MM.1S (cell line): Measurements from ENCODE around the gene CSF2RB.

Experiments used
- DNase-seq: peaks from one replicate; pipeline ENCODE4 v3.0.0-alpha.2; 2015
- H2AFZ ChIP-seq: fragments of 300-600 bp; sonication (generic); 2 replicates; pipeline ENCODE4 v1.6.0; 2016; ENCODE audit warnings: antibody characterized with exemption, low read length
- H3F3A ChIP-seq: fragments of 300-600 bp; sonication (generic); 2 replicates; pipeline ENCODE4 v1.6.1; 2016; ENCODE audit warnings: mild to moderate bottlenecking, antibody characterized with exemption, low read length, moderate library complexity, mixed read lengths; ENCODE audit not compliant: insufficient read depth
- H3K27ac ChIP-seq: fragments of 300-600 bp; sonication (generic); 2 replicates; pipeline ENCODE4 v1.5.1; 2016; ENCODE audit warnings: mild to moderate bottlenecking, low read length
- H3K27me3 ChIP-seq: fragments of 300-600 bp; sonication (generic); replicated peaks from 2 replicates; pipeline ENCODE4 v1.6.0; 2016; ENCODE audit warnings: low read length; ENCODE audit not compliant: insufficient read depth
- H3K36me3 ChIP-seq: fragments of 300-600 bp; sonication (generic); replicated peaks from 2 replicates; pipeline ENCODE4 v1.6.1; 2016; ENCODE audit warnings: mild to moderate bottlenecking, low read length, mixed read lengths; ENCODE audit not compliant: insufficient read depth
- H3K4me1 ChIP-seq: fragments of 300-600 bp; sonication (generic); 2 replicates; pipeline ENCODE4 v1.6.1; 2016; ENCODE audit warnings: low read length, mixed read lengths
- H3K4me2 ChIP-seq: fragments of 300-600 bp; sonication (generic); 2 replicates; pipeline ENCODE4 v1.6.0; 2016; ENCODE audit warnings: low read depth, low read length
- H3K4me3 ChIP-seq: fragments of 300-600 bp; sonication (generic); 2 replicates; pipeline ENCODE4 v1.5.1; 2016; ENCODE audit warnings: low read length, mixed read lengths
- H3K79me2 ChIP-seq: fragments of 300-600 bp; sonication (generic); 2 replicates; pipeline ENCODE4 v1.6.1; 2016; ENCODE audit warnings: mixed run types, low read length, mixed read lengths
- H3K9ac ChIP-seq: fragments of 300-600 bp; sonication (generic); 2 replicates; pipeline ENCODE4 v1.6.1; 2016; ENCODE audit warnings: low read length, mixed read lengths
- H3K9me2 ChIP-seq: fragments of 300-600 bp; sonication (generic); replicated peaks from 2 replicates; pipeline ENCODE4 v1.6.1; 2016; ENCODE audit warnings: mild to moderate bottlenecking, low read length, mixed read lengths; ENCODE audit not compliant: insufficient read depth
- H3K9me3 ChIP-seq: fragments of 300-600 bp; sonication (generic); replicated peaks from 2 replicates; pipeline ENCODE4 v1.6.1; 2016; ENCODE audit warnings: mild to moderate bottlenecking, low read length, mixed read lengths; ENCODE audit not compliant: insufficient read depth
- H4K20me1 ChIP-seq: fragments of 300-600 bp; sonication (generic); 2 replicates; pipeline ENCODE4 v1.6.1; 2016; ENCODE audit warnings: mild to moderate bottlenecking, low read length, moderate library complexity, mixed read lengths; ENCODE audit not compliant: insufficient read depth
- EZH2 ChIP-seq: fragments of 300-600 bp; sonication (generic); optimal IDR thresholded peaks from 2 replicates; pipeline ENCODE3; 2017; ENCODE audit warnings: low read depth, mild to moderate bottlenecking, antibody characterized with exemption, low read length, mixed read lengths
- EZH2phosphoT487 ChIP-seq: fragments of 300-600 bp; sonication (generic); IDR thresholded peaks from 2 replicates; pipeline ENCODE4 v1.6.1; 2018; ENCODE audit warnings: antibody characterized with exemption, low read length
- TF ChIP-seq, protein P1 (sequence below): fragments of 300-600 bp; sonication (generic); IDR thresholded peaks from 2 replicates; pipeline ENCODE4 v1.5.1; 2016; ENCODE audit warnings: antibody characterized with exemption, low read length, mixed read lengths

CSF2RB gene

DNA sequence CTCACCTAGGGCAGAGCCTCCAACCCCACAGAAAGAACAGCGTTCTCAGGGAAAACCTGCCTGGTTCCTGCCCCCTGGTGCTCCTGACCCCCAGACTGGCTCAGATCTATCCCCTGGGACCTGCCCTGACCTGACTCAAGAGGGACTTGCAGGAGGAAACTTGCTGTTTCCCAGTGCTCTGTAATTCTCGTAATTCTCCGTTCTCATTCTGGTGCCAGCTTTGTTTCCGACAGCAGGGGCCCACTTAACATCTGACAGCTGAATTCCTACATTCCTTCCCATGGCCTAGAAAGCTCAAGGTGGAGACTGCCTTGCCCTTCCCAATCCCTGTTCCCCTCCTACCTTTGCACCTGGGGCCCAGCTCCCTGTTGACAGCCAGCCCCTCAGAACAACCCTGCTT lies 12.5 kb upstream of the CSF2RB start:
- no peaks in the 10 kb centered on the region for H3K9me2 ChIP-seq
- H3K9ac ChIP-seq: no peak overlapping the region; the same call in 1 of the 2 replicates
- peaks cover 18% of the 10 kb centered on the region for H3K4me1 ChIP-seq
- peak overlapping the region; percentile 72; the same call in 1 of the 2 replicates for H2AFZ ChIP-seq
- peaks cover 14% of the 10 kb centered on the region for H3F3A ChIP-seq
- TF ChIP-seq EZH2 (no peak), EZH2phosphoT487 (no peak)
- TF ChIP-seq, protein P1, sequence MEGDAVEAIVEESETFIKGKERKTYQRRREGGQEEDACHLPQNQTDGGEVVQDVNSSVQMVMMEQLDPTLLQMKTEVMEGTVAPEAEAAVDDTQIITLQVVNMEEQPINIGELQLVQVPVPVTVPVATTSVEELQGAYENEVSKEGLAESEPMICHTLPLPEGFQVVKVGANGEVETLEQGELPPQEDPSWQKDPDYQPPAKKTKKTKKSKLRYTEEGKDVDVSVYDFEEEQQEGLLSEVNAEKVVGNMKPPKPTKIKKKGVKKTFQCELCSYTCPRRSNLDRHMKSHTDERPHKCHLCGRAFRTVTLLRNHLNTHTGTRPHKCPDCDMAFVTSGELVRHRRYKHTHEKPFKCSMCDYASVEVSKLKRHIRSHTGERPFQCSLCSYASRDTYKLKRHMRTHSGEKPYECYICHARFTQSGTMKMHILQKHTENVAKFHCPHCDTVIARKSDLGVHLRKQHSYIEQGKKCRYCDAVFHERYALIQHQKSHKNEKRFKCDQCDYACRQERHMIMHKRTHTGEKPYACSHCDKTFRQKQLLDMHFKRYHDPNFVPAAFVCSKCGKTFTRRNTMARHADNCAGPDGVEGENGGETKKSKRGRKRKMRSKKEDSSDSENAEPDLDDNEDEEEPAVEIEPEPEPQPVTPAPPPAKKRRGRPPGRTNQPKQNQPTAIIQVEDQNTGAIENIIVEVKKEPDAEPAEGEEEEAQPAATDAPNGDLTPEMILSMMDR: no peak
- H4K20me1 ChIP-seq: no peaks in the 10 kb centered on the region
- no peaks in the 10 kb centered on the region for H3K27me3 ChIP-seq
- peak overlapping the region; percentile 68; the same call in 1 of the 2 replicates for H3K27ac ChIP-seq
- H3K9me3 ChIP-seq: no peaks in the 10 kb centered on the region
- peak overlapping the region; percentile 42; the same call in 1 of the 2 replicates for H3K4me2 ChIP-seq
- no peak for DNase-seq
- H3K36me3 ChIP-seq: no peaks in the 10 kb centered on the region
- H3K4me3 ChIP-seq: no peak overlapping the region
- H3K79me2 ChIP-seq: no peaks in the 10 kb centered on the region

GRCh38 chr22:36901411-36902142 lies 11.9 kb upstream of the CSF2RB start:
- peaks cover 18% of the 10 kb centered on the region for H3K4me1 ChIP-seq
- no peaks in the 10 kb centered on the region for H3K27me3 ChIP-seq
- peak overlapping the region; percentile 15; the same call in 1 of the 2 replicates for H3K4me3 ChIP-seq
- H2AFZ ChIP-seq: peak overlapping the region; percentile 72
- no peaks in the 10 kb centered on the region for H4K20me1 ChIP-seq
- no peak for TF ChIP-seq EZH2phosphoT487
- TF ChIP-seq, protein P1: no peak
- TF ChIP-seq EZH2: no peak
- no peaks in the 10 kb centered on the region for H3K9me2 ChIP-seq
- H3K4me2 ChIP-seq: peak overlapping the region; percentile 42
- H3K9me3 ChIP-seq: no peaks in the 10 kb centered on the region
- H3K79me2 ChIP-seq: no peaks in the 10 kb centered on the region
- peak overlapping the region; percentile 9; the same call in 1 of the 2 replicates for H3K9ac ChIP-seq
- peak; percentile 78 for DNase-seq
- H3F3A ChIP-seq: peaks cover 14% of the 10 kb centered on the region
- H3K27ac ChIP-seq: peak overlapping the region; percentile 68
- no peaks in the 10 kb centered on the region for H3K36me3 ChIP-seq

- no peak for DNase-seq
- H3K36me3 ChIP-seq: no peaks in the 10 kb centered on the region
- no peak overlapping the region for H3K4me3 ChIP-seq
- H3F3A ChIP-seq: peaks cover 14% of the 10 kb centered on the region
- H3K79me2 ChIP-seq: no peaks in the 10 kb centered on the region
- H4K20me1 ChIP-seq: no peaks in the 10 kb centered on the region
- no peaks in the 10 kb centered on the region for H3K27me3 ChIP-seq
- peak overlapping the region; percentile 68; the same call in 1 of the 2 replicates for H3K27ac ChIP-seq
- H3K9ac ChIP-seq: no peak overlapping the region
- H3K9me2 ChIP-seq: no peaks in the 10 kb centered on the region
- H3K9me3 ChIP-seq: no peaks in the 10 kb centered on the region
- TF ChIP-seq EZH2: no peak
- H3K4me2 ChIP-seq: peak overlapping the region; percentile 42
- H2AFZ ChIP-seq: peak overlapping the region; percentile 72
- H3K4me1 ChIP-seq: peaks cover 18% of the 10 kb centered on the region
Observed at GRCh38 chr22:36902143-36902926, 11.1 kb upstream of the CSF2RB start.
